Activated T-cell treated with anti-CD3 and anti-CD28 coated beads, Interleukin-2, amount 50 U/mL, for 72 hours (primary cell): ENCODE measurements around the gene HOXA10. TPM values are rescaled to one million over a fixed set of nuclear protein-coding genes. Genes with fewer than 3 reads are reported as not detected.

Experiments
- ATAC-seq, 2 donors: fragments of 150-1000 bp; cut with Tn5 transposase; replicated peaks in 1 of 2; 2 replicates each; pipeline ENCODE4 v1.10.0; 2021; ENCODE audit warnings: moderate library complexity in 2 of 2, mild to moderate bottlenecking in 1 of 2
- DNase-seq, 2 donors: peaks; one replicate each; pipeline ENCODE4 v3.0.0; 2021 to 2022; ENCODE audit warnings: mixed read lengths in 1 of 2
- H3K27ac Mint-ChIP-seq: one replicate; pipeline ENCODE4 v1.8.0; 2022; ENCODE audit warnings: mild to moderate bottlenecking, moderate library complexity, mixed read lengths
- H3K27me3 Mint-ChIP-seq: one replicate; pipeline ENCODE4 v1.8.0; 2022; ENCODE audit warnings: low read depth, mixed read lengths
- H3K36me3 Mint-ChIP-seq, 2 donors: one replicate each; pipeline ENCODE4 v1.8.0; 2022; ENCODE audit warnings: mixed read lengths in 2 of 2, mild to moderate bottlenecking in 1 of 2; ENCODE audit not compliant: insufficient read depth in 2 of 2
- H3K4me1 Mint-ChIP-seq: one replicate; pipeline ENCODE4 v1.8.0; 2022; ENCODE audit warnings: low read depth, mixed read lengths
- H3K4me3 Mint-ChIP-seq, 2 donors: one replicate each; pipeline ENCODE4 v1.8.0; 2022; ENCODE audit warnings: mild to moderate bottlenecking in 2 of 2, mixed read lengths in 2 of 2, moderate library complexity in 2 of 2
- H3K9me3 Mint-ChIP-seq, 2 donors: one replicate each; pipeline ENCODE4 v1.8.0; 2022; ENCODE audit warnings: mixed read lengths in 2 of 2
- total RNA-seq, 2 donors: library from RNA; stranded (reverse); gene quantifications; one replicate each; pipeline ENCODE4 v1.2.3, GENCODE V29; 2022

Gene HOXA10
- total RNA-seq, 2 donors from 2014 or later: 0.19 to 0.26 TPM

DNA sequence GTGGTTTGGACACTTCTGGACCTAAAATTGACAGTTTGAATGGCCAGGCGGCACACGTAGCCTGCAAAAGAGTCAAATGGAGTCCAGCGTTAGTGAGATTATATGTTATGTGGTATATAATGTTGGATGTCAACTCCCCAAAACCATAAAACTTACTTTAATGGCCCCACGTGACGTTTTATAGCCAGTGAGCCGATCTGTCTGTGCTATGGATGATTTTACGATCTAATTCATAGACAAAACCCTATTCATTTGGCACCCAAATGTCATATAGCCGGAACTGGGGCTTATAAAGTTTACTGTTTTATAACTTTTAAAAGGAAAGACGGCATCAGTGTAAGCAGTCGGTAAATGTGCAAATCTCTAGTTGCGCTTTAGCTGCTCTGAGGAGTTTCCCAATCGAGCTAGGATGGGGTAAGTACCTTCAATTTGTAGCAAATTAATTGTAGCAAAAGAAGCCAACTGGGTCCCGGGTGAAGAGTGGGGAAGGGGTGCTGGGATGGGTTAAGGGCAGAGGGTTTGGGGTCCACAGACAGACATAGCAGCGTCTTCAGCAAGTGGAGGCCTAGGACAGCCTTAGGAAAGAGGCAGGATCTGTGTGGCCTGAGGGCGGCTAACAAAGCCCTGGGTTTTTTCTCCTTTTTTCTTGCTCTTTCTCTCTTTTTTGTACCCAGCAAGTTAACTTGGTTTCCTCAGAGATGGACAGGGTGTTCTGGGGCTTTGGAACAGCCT, 33.8 kb downstream of the HOXA10 start:
- no peak for ATAC-seq
- H3K4me1 Mint-ChIP-seq: peaks cover 12% of the 10 kb centered on the region
- no peaks in the 10 kb centered on the region for H3K9me3 Mint-ChIP-seq
- DNase-seq: no peak
- H3K27ac Mint-ChIP-seq: no peak overlapping the region
- peaks cover 0 to 2% of the 10 kb centered on the region in 2 donors for H3K36me3 Mint-ChIP-seq
- no peak overlapping the region for H3K4me3 Mint-ChIP-seq
- peaks cover 46% of the 10 kb centered on the region for H3K27me3 Mint-ChIP-seq

DNA sequence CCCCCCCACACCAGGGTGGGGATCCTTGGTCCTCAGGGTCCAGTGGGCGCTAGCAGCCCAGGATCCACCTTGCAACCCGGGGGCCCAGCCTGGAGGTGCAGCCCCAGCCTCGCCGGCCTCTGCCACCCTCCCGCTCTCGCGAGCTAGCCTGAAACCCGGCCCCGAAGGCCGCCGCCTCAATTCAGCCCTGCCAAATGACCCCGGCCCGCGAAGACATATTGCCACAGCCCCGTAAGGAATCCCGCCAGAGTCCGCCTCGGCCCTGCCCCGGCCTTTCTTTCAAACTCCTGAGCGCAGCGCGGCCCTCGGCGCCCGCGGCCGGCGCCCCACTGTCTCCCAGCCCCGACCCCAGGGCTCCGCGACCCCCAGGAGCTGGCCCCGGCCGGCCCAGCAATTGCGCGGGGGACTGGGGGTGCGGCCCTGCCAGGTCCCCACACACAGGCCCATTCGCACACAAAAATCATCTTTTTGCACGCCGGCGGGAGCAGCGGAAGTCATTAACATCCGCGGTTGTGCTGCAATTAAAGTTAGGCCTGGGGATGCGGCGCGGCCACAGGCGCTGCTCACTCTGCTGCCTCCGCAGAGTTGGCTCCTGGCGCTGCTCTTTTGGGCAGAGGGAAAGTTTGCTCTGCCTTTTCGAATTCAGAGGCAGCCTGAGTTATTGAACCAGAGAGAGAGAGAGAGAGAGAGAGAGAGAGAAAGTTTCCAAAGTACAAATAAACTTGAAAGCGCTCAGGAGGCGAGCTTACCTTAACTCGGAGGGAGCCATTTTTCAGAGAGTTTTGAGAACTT, 34.6 kb downstream of the HOXA10 start:
- DNase-seq (no peak), ATAC-seq (no peak)
- Mint-ChIP-seq H3K9me3 (no peaks in the 10 kb centered on the region), H3K4me1 (peaks cover 19% of the 10 kb centered on the region), H3K27me3 (peaks cover 42% of the 10 kb centered on the region), H3K4me3 (no peak overlapping the region), H3K36me3 (peaks cover 0 to 2% of the 10 kb centered on the region in 2 donors), H3K27ac (no peak overlapping the region)

DNA sequence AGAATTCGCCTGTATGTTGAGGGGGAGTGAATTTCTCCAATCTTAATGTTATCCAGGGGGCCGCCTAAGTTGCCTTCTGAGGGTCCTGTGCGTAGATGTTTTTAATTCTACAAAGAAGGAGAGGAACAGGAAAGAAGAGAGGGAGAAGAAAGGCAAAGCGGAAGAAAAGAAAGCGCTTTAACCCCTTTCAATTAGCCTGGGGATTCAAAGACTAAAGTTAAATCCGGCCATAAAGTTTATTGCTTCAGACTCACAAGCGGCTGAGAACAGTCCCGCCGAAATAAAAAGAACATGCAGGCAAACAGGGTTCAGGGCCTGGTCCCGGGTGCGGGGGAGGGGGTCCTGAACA, 35.2 kb downstream of the HOXA10 start:
- no peak overlapping the region for H3K27ac Mint-ChIP-seq
- ATAC-seq: no peak

DNA sequence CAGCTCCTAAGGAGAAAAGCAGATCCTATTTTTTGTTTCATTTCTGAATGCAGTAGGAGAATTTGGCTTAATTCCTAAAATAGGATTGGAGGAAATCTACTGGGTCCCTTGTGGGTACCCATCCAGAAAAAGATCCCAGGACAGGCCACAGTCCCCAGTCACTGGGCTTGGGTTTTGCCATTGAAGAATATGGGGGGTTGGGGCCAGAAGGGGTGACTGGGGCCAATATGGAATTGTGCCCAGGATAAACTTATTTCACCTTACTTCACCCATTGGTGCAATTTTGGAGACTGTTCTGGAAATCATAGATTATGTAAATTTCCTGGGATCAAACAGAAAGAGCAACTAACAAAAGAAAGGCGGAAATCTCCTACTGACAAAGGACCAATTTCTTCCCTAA, 35.6 kb downstream of the HOXA10 start:
- DNase-seq: no peak
- H3K4me3 Mint-ChIP-seq: no peak overlapping the region
- H3K4me1 Mint-ChIP-seq: peaks cover 30% of the 10 kb centered on the region
- no peaks in the 10 kb centered on the region for H3K9me3 Mint-ChIP-seq
- H3K27me3 Mint-ChIP-seq: peaks cover 42% of the 10 kb centered on the region
- peaks cover 0 to 2% of the 10 kb centered on the region in 2 donors for H3K36me3 Mint-ChIP-seq
- no peak for ATAC-seq
- no peak overlapping the region for H3K27ac Mint-ChIP-seq

More for the DNA sequence above, 35.2 kb downstream of the HOXA10 start:
- DNase-seq: no peak
- Mint-ChIP-seq H3K36me3 (peaks cover 0 to 2% of the 10 kb centered on the region in 2 donors), H3K4me3 (no peak overlapping the region), H3K4me1 (peaks cover 25% of the 10 kb centered on the region), H3K27me3 (peaks cover 42% of the 10 kb centered on the region), H3K9me3 (no peaks in the 10 kb centered on the region)

DNA sequence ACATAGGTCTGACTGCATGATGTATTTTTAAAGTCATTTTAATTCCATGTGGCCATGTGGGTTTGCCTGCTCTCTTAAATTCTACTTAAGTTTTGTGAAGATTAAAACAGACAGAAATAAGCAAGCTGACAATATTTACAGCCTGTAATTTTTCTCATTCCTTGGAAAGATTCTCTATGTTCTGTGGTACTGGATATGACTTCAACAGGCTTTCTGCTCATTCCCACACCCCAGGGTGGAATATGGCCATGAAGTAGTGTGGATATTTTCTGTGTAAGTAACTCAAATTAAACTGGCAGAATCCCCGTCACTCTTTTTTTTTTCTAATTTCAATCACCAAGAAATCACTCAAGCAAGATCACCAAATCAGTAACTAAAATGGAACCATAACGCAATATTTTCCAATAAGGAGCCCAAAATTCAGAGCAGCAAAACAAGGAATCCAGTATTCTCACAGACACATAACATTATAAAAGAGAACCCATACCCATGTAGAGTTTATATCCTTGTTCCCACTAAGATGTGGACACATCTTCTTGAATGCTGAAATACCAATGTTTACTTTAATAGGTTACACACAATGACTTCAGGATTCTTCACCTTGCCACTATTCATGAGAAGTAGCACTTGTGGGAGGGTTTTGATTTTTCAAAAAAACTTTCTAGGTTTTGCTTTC, 36.3 kb downstream of the HOXA10 start:
- Mint-ChIP-seq H3K27ac (no peak overlapping the region), H3K9me3 (no peaks in the 10 kb centered on the region), H3K4me1 (peaks cover 35% of the 10 kb centered on the region), H3K27me3 (peaks cover 47% of the 10 kb centered on the region), H3K4me3 (no peak overlapping the region), H3K36me3 (peaks cover 0 to 2% of the 10 kb centered on the region in 2 donors)
- no peak for DNase-seq
- ATAC-seq: no peak

DNA sequence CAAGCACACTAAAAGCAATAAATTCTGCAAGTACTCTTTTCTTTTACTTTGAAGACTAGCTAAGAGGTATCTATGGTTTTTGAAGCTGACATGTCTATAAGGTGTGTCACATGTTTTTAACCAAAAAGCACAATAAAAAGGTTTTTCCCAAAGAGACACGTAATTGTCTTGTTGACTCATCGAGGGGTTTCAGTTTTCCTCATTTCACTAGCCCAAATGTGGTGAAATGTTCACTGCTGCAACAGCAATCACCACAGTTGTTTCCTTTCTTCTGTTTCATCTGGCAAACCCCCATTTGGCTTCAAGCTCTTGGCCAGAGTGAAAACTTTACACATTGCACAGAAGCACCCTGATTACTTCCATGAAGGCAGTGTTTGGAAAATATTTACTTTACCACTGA, 39.7 kb downstream of the HOXA10 start:
- peak; percentile 55 to 59 for DNase-seq
- Mint-ChIP-seq H3K27ac (peak overlapping the region; percentile 84), H3K27me3 (peaks cover 43% of the 10 kb centered on the region), H3K4me1 (peaks cover 48% of the 10 kb centered on the region), H3K36me3 (peaks cover 0 to 3% of the 10 kb centered on the region in 2 donors), H3K4me3 (peak overlapping the region; percentile 52 to 59), H3K9me3 (no peaks in the 10 kb centered on the region)
- peak; percentile 73 to 87 for ATAC-seq

DNA sequence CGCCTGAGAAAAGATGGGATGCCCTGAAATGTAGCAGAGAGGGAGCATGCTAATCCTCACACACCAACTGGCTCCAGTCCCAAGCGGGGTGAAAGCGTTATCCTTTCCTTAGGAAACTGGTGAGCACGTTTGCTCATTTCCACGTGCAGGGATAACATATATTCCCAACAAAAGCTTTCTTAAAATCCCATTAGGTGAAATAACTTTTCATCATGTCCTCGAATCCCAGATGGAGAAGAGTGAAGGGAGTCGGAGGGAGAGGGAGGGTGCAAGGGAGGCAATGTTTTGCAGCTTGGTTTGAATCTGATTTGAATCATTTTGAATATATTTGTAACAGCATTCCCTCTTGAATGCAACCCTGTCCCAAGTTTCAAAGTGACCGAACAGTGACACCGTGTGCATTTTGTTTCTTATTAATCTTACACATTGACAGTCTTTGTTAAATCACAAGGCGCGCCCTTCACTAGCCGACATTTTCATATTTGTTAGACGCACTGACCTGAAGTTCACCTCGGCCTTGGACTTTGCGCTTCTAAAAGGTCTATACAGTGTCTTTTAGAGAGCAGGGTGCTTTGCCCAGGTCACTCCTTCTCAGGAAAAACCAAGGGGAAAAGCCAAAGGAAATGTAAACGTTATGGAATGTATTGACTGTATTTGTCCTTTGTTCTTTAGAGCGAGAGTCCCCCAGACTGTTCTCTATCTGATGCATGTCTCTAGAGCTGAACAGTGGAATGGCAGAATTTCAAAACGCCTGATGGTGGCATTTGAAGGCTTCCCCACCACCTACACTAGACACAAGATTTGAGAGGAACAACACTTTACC, 40.5 kb downstream of the HOXA10 start:
- no peak for DNase-seq
- no peaks in the 10 kb centered on the region for H3K9me3 Mint-ChIP-seq
- peaks cover 51% of the 10 kb centered on the region for H3K27me3 Mint-ChIP-seq
- peaks cover 0 to 3% of the 10 kb centered on the region in 2 donors for H3K36me3 Mint-ChIP-seq
- peak in 1 of 2 donors; percentile 3 for ATAC-seq
- peaks cover 48% of the 10 kb centered on the region for H3K4me1 Mint-ChIP-seq
- H3K4me3 Mint-ChIP-seq: peak overlapping the region; percentile 52 to 59
- H3K27ac Mint-ChIP-seq: no peak overlapping the region

DNA sequence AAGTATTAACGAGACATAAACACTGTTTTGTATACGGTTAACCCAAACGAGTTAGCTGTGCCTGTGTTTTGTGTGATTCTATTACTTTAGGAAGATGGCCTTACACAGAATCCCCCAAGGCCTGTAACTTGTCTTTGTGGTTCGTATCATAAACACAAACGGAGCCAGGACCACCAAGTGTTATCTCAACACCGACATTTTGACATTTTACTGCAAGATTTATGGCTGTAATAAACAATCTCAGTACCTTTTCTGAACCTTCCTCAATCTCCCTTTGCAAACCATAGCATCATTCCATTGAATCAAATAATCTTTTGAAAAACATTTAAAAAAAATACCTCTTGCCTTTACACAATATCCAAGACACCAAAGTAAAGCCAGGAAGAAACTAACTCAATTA, 41.1 kb downstream of the HOXA10 start:
- DNase-seq: no peak
- H3K4me1 Mint-ChIP-seq: peaks cover 48% of the 10 kb centered on the region
- H3K36me3 Mint-ChIP-seq: peaks cover 0 to 3% of the 10 kb centered on the region in 2 donors
- no peak for ATAC-seq
- no peak overlapping the region for H3K4me3 Mint-ChIP-seq
- no peaks in the 10 kb centered on the region for H3K9me3 Mint-ChIP-seq
- peaks cover 53% of the 10 kb centered on the region for H3K27me3 Mint-ChIP-seq
- no peak overlapping the region for H3K27ac Mint-ChIP-seq

DNA sequence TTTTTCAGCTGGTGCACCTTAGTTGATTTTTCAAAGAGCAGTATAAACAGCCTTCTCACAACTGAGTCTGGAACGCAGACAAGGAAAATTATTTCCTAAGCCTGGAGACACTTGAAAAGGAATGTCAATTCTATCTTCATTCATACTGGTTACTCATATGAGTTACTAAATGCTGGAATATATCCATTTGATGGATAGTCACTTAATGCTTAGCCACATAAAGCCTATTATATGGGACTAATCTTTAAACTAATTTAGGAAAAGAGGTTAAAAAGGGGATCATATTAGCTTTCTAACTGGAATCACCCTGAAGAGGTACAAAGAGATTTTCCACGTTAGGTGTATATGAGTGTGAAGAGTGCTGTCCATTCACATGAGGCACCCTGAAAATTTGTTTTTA, 41.9 kb downstream of the HOXA10 start:
- Mint-ChIP-seq H3K27ac (no peak overlapping the region), H3K4me1 (peaks cover 48% of the 10 kb centered on the region), H3K9me3 (no peaks in the 10 kb centered on the region), H3K27me3 (peaks cover 53% of the 10 kb centered on the region), H3K36me3 (peaks cover 0 to 3% of the 10 kb centered on the region in 2 donors), H3K4me3 (peak overlapping the region in 1 of 2 donors; percentile 32)
- ATAC-seq: no peak
- no peak for DNase-seq

DNA sequence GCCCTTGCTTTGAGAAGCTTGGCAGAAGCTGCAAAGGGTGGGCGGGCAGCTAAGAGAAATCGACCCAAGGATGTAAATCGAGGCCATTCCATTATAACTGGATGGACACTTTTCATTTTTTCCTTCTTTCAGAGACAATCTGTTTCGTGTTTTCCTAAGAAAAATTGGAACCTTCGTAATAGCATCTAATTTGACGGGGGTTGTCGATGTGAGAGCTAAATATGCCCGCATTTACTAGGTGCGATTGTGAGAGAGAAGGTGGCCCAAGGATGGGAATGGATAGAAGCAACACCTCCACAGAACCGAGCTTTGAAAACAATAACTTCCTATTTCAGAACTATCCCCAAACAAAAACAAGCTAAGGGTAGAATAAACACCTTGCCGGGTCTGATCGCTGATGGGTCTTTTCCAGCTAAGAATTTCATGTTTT, 42.7 kb downstream of the HOXA10 start:
- Mint-ChIP-seq H3K27ac (no peak overlapping the region), H3K4me3 (peak overlapping the region; percentile 40 to 77), H3K4me1 (peaks cover 47% of the 10 kb centered on the region), H3K27me3 (peaks cover 55% of the 10 kb centered on the region), H3K9me3 (no peaks in the 10 kb centered on the region), H3K36me3 (peaks cover 0 to 3% of the 10 kb centered on the region in 2 donors)
- ATAC-seq: no peak
- no peak for DNase-seq

DNA sequence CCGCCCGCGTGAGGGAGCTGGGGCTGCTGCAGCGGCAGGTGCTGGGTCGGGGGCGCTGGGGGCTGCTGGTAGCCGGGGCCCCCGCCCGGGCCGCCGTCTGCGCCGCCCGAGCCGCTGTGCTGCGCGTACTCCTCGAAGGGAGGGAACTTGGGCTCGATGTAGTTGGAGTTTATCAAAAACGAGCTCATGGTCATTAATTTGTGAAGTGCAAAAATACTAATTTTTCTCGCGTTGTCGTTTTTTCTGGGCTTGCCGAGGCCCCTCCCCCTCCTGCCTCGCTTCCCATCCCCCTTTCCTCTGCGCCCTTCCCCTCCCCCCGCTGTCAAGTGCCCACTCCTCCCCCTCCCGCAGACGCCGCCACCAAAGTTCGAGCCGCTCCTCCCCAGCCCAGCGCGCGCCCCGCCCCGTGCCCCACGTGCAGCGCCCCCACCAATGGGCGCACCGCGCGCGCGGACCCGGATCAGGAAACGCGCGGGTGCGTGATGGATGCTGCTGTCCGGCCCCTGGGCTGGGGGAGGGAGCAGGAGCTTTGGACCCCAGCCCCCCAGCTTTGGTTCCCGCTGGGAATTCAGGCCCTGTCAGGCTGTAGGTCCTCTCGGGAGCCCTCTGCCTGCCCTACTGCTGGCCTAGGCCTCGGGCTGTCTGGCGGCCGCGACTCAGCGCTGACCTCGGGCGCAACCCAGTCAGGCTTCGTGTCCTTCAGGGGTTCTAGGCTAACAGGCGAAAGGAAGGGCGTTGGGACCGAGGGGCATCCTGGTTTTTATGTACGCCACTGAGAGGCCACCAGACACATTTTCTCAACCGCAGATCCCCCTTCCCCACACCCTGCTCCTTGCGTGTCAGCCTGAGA, 43.4 kb downstream of the HOXA10 start, which contains the start of gene HOXA4:
Gene HOXA4, minus strand, starts transcription at position 218 of the 850 bp plus-strand sequence. Its CDS starts 24 bp downstream, at position 194.
- DNase-seq (peak; percentile 71 to 90), ATAC-seq (peak; percentile 67 to 85)
- Mint-ChIP-seq H3K27me3 (peaks cover 55% of the 10 kb centered on the region), H3K4me1 (peaks cover 41% of the 10 kb centered on the region), H3K36me3 (peaks cover 0 to 1% of the 10 kb centered on the region in 2 donors), H3K9me3 (no peaks in the 10 kb centered on the region), H3K4me3 (peak within 1 kb of the TSS; percentile 40 to 77), H3K27ac (no peak within 1 kb of the TSS)
